SIG-M5 treated with dmso at 0.1 percent for 504 hours (cell line): ENCODE data around the gene NPPA.

Experiments
- DNase-seq: peaks from one replicate; lab custom pipeline; 2025; ENCODE audit not compliant: unreplicated experiment; lab: John Stamatoyannopoulos, UW

The NPPA gene

DNA sequence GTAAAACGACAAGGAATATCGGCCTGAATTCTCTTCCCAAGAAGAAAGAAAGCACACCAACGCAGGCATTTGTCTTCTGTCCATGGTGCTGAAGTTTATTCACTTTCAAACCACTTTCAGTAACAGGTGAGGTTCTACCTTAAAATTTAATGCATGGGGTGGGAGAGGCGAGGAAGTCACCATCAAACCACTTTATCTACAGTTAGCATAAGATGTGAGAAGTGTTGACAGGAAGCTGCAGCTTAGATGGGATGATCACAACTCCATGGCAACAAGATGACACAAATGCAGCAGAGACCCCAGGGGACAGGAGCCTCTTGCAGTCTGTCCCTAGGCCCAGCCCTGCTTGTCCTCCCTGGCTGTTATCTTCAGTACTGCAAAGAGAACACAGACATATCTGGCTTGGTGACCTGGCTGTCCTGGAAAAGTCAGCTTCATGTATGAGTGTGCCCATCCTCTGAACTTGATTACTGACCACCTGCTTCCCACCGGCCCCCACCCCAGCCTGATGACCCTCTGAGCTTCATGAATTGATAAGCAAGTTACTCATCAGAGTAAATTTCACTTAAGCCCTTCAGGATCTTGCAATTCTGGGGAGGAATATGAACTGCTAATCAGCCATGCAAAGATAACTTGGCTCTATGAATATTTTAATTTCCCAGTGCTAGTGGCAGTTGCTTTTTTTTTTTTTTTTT lies 1.8 kb downstream of the NPPA start:
- no peak for DNase-seq

- DNase-seq, result peak; percentile 15
These were observed 5.2 kb downstream of the NPPA start for GRCh38 chr1:11842154-11843041.

DNA sequence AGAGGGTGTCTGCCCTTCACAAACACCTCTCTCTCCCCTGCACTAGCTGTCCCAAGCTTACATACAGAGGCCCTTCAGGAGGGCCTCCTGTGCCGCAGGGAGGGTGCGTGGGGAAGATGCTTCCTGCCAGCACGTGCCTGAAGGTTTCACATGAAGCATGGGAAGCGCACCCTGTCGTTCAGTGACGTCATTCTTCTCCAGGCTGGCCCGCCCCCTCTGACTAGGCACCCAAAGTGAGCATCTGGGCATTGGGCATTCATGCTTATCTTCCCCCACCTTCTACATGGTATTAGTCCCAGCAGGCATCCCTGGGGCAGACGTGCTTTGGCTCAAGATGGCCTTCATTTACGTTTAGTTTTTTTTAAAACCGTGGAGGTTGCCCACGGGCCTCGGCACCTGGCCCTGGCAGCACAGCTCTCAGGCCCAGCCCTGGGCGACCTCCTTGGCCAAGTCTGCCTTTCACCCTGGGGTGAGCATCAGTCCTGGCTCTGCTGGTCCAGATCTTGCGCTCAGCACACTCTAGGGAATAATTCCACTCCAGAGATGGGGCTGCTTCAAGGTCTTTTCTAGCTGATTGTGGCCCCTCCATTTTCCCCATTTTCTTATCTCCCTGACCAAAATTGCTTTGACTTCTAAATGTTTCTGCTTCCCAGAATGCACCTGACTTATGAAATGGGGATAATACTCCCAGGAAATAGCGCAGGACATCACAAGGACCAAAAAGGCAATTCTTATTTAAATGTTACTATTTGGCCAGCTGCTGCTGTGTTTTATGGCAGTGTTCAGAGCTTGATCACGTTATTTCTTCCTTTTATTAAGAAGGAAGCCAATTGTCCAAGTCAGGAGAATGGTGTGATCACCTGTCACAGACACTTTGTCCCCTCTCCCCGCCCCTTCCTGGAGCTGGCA lies 6.1 kb downstream of the NPPA start:
- no peak for DNase-seq

GRCh38 chr1:11839727-11840705 lies 7.6 kb downstream of the NPPA start:
- no peak for DNase-seq

- peak; percentile 42 for DNase-seq
These were observed 9.0 kb downstream of the NPPA start for GRCh38 chr1:11838349-11839272.

- DNase-seq, result no peak
These were observed 9.7 kb downstream of the NPPA start for GRCh38 chr1:11837767-11838348.

DNA sequence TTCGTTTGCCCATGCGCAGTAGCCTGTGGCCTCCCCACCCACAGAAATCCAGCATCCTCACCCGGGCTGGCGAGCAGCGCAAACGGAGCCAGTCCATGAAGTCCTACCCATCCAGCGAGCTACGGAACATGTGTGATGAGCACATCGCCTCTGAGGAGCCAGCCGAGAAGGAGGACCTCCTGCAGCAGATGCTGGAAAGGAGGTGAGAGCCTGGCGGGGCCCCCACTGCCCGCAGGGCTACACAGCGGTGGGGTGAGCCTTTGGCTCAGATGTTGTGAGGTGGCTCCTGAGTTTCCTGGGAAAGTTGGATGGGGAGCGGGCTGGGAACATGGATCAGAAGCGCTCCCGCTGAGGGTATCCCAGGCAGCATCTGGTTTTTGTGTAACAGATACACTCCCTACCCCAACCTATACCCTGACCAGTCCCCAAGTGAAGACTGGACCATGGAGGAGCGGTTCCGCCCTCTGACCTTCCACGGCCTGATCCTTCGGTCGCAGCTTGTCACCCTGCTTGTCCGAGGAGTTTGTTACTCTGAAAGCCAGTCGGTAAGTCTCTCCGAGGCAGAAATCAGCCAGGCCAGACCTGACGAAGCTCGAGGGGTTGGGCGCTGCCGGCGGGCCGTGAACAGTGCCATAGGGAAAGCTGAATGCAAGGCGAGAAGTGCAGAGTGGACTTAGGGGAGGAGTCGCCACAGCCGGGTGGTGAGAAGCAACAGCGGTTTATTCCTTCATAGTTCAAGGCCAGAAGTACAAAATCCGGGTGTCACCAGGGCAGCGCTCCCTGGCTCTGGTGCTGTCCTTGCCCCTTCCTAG lies 10.4 kb downstream of the NPPA start:
- DNase-seq, result no peak

GRCh38 chr1:11835441-11836225 lies 11.9 kb downstream of the NPPA start:
- DNase-seq, result no peak

- DNase-seq, result no peak
These were observed 13.7 kb downstream of the NPPA start for GRCh38 chr1:11833900-11834299.

DNA sequence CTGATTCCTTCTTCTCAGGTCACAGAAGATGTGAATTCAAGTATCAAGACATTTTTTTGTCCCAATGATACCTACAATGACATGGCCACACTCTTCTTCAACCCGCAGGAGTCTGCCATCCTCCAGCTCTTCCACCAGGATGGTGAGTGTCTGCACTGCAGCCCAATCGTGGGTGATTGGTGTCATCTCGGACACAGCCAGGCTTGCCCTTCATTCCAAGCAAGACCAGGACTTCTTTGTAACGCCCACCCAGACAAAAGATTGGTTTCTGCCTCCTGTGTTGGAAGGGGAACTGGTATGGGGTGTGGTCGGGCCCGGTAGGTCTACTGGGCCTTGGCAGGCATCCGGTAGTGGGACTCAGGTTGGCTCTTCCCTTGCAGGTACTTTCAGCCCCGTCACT lies 14.1 kb downstream of the NPPA start:
- no peak for DNase-seq

DNA sequence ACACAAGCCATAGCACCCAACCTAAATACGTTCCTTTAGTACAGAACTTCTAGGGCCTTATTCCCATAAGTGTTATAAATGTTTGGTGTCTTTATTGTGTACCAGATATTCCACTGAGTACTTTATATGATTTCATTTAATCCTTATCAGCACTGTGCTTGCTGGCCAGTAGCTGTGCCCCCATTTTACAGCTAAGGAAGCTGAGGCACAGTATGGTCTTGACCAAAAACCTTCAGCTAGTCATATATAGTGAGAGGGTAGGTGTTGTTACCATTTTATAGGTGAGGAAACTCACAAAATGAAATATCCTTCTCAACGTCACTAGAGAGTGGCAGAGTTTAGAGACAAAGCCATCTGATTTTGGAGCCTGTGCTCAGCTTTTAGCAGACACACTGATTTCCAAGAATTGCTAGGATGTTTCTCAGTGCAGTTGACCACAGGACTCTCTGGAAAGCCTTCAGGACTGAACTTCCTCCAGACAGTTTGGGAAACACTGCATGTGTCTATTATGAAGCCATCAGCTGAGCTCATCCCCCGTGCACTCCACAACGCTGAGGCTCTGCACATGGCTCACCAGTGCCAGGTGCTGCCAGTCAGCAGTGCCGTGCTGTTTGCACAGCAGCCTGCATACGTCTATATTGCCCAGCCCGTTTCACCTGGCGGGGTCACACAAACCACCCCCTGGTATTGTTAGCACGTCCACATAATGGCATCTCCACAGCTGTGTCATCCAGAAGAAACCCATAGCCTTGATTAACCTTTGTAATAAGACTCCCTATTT lies 15.4 kb downstream of the NPPA start:
- DNase-seq, result no peak

GRCh38 chr1:11828511-11828910 lies 19.1 kb downstream of the NPPA start:
- DNase-seq, result no peak

DNA sequence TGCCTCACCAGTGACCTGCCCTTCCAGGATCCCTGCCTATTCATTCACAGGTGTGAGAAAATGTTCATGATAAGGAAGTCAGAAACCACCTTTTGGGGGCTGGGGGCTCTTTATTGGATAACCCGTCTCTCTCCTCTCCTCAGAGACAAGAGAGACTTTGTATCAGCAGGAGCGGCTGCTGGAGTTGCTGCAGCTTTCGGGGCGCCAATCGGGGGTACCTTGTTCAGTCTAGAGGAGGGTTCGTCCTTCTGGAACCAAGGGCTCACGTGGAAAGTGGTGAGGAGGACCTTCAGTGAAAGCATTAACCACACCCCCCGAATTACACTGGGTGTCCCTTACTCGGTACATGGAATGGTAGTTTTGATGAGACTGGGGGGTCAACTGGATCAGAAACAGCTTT lies 20.6 kb downstream of the NPPA start:
- no peak for DNase-seq

DNA sequence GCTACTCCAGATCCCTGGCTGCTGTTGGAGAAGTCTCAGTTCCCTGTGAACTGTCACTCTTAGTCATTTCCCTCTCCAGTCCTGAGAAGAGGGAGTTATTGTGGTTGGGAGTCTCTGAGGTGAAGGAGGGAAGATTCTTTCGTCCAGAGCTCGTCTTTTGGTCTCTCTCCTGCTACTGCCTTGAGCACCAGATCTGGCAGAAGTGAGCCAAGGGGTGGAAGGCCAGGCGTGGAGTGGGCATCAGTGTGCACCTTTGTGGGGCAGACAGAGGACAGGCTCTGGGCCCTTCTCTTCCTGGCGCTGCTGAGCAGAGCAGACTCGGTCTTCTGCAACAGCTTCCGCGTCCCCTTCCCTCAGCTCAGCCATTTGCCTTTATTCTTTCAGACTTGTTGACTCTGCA lies 22.5 kb downstream of the NPPA start:
- no peak for DNase-seq

DNA sequence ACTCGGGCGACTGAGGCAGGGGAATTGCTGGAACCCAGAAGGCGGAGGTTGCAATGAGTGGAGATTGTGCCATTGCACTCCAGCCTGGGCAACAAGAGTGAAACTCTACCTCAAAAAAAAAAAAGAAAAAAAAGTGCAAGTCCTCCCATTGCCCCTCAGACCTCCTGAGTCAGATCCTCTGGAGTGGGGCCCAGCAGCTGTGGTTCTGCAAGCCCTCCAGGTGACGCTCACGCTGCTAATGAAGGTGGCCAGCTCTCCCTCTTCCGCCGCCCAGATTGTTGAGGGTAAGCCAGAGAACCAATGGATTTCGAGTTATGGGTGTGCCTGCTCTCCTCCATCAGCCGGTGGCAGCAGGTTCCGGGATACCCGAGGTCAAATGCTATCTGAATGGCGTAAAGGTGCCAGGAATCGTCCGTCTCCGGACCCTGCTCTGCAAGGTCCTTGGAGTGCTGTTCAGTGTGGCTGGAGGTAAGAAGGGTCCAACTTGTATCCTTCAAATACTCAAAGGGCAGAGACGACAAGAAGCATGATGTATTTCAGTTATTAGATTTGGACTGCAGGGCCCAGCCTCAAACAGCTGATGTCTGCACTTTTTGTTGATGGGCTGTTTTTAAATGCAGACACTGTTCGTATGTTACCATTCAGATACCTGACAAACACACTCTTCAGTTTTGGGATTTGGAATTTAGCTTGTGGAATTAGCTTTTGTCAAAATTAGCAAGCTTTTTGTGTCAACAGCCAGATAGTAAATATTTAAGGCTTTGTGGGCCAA lies 24.0 kb downstream of the NPPA start:
- DNase-seq, result no peak

GRCh38 chr1:11822091-11822490 lies 25.5 kb downstream of the NPPA start:
- no peak for DNase-seq
